Prostate gland (tissue), 2 donors: Measurements from ENCODE around the gene TUNAR. TPM values are rescaled to one million over a fixed set of nuclear protein-coding genes. Genes with fewer than 3 reads are reported as not detected.

Experiments
- DNase-seq: peaks from one replicate; pipeline ENCODE4 v3.0.0-alpha.2; 2019; ENCODE audit warnings: low spot score
- H3K27ac ChIP-seq, 2 donors: fragments of 200-600 bp; sonication (generic); 2 replicates each; pipeline ENCODE4 v1.5.1; 2017 to 2019
- H3K27me3 ChIP-seq: fragments of 200-600 bp; sonication (generic); replicated peaks from 2 replicates; pipeline ENCODE4 v1.5.1; 2019; ENCODE audit not compliant: insufficient read depth
- H3K36me3 ChIP-seq, 2 donors: fragments of 200-600 bp; sonication (generic); 1 replicate in 1 of 2; 2 replicates in 1 of 2; pipeline versions ENCODE4 v1.5.1 to v1.8.1; 2017 to 2019
- H3K4me1 ChIP-seq: fragments of 200-600 bp; sonication (generic); replicated peaks from 2 replicates; pipeline ENCODE4 v1.5.1; 2019
- H3K4me3 ChIP-seq, 2 donors: fragments of 200-600 bp; sonication (generic); 2 replicates each; pipeline ENCODE4 v1.5.1; 2017 to 2019
- H3K9me3 ChIP-seq: fragments of 200-600 bp; sonication (generic); 2 replicates; pipeline ENCODE4 v1.5.1; 2017
- POLR2A ChIP-seq: fragments of 450-650 bp; IDR thresholded peaks from one replicate; pipeline ENCODE4 v1.6.1; 2016; ENCODE audit warnings: antibody characterized with exemption, mild to moderate bottlenecking
- POLR2AphosphoS5 ChIP-seq: sonication (generic); formaldehyde crosslinking; IDR thresholded peaks from one replicate; pipeline ENCODE4 v1.6.1; 2017; ENCODE audit warnings: antibody characterized with exemption
- WGBS: methylation state at CpG from one replicate; pipeline ENCODE4 v1.1.5; 2018; 5-methylcytosine and 5-hydroxymethylcytosine counted together
- intact Hi-C: fragments of 100-400 bp; cut with DNase I; formaldehyde crosslinking; loops from one replicate; pipeline ENCODE4 v1.14.2; 2022
- total RNA-seq, 2 donors: library from RNA; depleted of rRNA; stranded (reverse); fragments of >200 nt; gene quantifications; one replicate each; pipeline ENCODE4 v1.1.0, GENCODE V29; 2016
- TF ChIP-seq, protein P1 (sequence below), 4 experiments: fragments of 200-600 bp in 2 of 4; fragments of 450-650 bp in 2 of 4; sonication (generic) in 2 of 4; IDR thresholded peaks; 1 replicate in 3 of 4; 2 replicates in 1 of 4; pipeline ENCODE4 v1.5.1; 2016 to 2019; ENCODE audit warnings: antibody characterized with exemption in 4 of 4, mild to moderate bottlenecking in 2 of 4, moderate library complexity in 2 of 4

Gene TUNAR
- 1 to 10 TPM in 1 of 2 donors, not detected in 1; 1.9 TPM for total RNA-seq

DNA sequence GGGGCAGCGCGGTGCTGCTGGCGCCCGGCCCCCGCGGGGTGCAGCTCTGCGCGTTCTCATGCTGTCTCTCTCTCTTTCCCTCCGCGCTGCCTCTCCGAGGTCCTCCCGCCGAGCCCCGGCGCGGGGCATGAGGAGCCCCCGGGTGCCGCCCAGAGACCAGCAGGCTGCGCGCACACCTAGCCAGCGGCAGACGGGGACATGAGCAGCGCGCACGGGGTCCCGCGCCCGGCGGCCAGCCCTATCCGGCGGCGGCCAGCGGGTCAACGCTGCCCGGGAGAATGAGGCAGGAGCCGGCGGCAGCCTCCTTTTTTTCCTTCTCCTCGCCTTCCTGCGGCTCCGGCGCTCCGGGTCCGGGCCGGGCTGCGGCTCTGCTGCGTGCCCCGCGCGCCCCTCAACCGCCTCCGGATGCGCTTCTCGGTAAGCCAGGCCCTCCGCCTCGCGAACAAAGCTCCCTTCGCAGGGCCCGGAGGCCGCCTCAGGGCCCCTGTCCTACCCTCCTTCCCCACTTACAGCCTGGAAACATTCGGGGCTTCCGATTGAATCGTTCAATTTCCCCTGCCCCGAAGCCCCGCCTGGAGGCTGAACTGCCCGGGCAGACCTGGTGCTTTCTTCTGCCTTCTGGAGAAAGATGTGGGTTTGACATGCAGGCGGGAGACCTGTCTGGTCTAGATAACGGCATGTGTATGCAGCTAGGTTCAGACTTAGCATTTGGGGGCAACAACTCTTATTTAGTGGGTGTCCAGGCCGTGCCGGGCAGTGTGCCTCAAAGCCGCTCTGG is at the start of gene TUNAR:
Gene TUNAR (plus strand): TSS at position 72 of the 778 bp plus-strand sequence.
- WGBS, result 3% methylated on average over 70 of the region's 70 CpGs
- Histone ChIP-seq H3K27me3 (peaks cover 20% of the 10 kb centered on the region), H3K9me3 (no peaks in the 10 kb centered on the region), H3K4me1 (no peaks in the 10 kb centered on the region), H3K4me3 (peak within 1 kb of the TSS; percentile 2 to 34), H3K36me3 (no peaks in the 10 kb centered on the region), H3K27ac (no peak within 1 kb of the TSS)
- intact Hi-C loops, result no loop called here
- TF ChIP-seq, protein P1, sequence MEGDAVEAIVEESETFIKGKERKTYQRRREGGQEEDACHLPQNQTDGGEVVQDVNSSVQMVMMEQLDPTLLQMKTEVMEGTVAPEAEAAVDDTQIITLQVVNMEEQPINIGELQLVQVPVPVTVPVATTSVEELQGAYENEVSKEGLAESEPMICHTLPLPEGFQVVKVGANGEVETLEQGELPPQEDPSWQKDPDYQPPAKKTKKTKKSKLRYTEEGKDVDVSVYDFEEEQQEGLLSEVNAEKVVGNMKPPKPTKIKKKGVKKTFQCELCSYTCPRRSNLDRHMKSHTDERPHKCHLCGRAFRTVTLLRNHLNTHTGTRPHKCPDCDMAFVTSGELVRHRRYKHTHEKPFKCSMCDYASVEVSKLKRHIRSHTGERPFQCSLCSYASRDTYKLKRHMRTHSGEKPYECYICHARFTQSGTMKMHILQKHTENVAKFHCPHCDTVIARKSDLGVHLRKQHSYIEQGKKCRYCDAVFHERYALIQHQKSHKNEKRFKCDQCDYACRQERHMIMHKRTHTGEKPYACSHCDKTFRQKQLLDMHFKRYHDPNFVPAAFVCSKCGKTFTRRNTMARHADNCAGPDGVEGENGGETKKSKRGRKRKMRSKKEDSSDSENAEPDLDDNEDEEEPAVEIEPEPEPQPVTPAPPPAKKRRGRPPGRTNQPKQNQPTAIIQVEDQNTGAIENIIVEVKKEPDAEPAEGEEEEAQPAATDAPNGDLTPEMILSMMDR (IDR thresholded peaks at IDR 0.05), result peak in 1 of 4 experiments; percentile 31
- TF ChIP-seq POLR2AphosphoS5, result no peak
- DNase-seq, result no peak

- no peaks in the 10 kb centered on the region for H3K27me3 ChIP-seq
Measured at GRCh38 chr14:95828649-95829265, 47.9 kb upstream of the TUNAR start.

GRCh38 chr14:95829321-95829720 is 47.3 kb upstream of the TUNAR start:
- DNase-seq, result no peak
- H3K4me3 ChIP-seq, result no peak overlapping the region
- H3K27ac ChIP-seq, result no peak overlapping the region
- WGBS, result 91% methylated on average over 3 of the region's 3 CpGs
- H3K36me3 ChIP-seq, result no peaks in the 10 kb centered on the region
- no peaks in the 10 kb centered on the region for H3K27me3 ChIP-seq
- no peaks in the 10 kb centered on the region for H3K9me3 ChIP-seq
- TF ChIP-seq, protein P1 (IDR thresholded peaks at IDR 0.05), result no peak
- TF ChIP-seq POLR2AphosphoS5, result no peak
- no peak for TF ChIP-seq POLR2A
- no peaks in the 10 kb centered on the region for H3K4me1 ChIP-seq
- intact Hi-C loops, result no loop called here

More at GRCh38 chr14:95828649-95829265, 47.9 kb upstream of the TUNAR start:
- Histone ChIP-seq H3K36me3 (no peaks in the 10 kb centered on the region), H3K4me3 (no peak overlapping the region), H3K4me1 (no peaks in the 10 kb centered on the region), H3K9me3 (no peaks in the 10 kb centered on the region), H3K27ac (no peak overlapping the region)
- 60% methylated on average over 3 of the region's 3 CpGs for WGBS
- DNase-seq, result no peak
- intact Hi-C loops, result no loop called here
- TF ChIP-seq POLR2A, result no peak
- TF ChIP-seq, protein P1 (IDR thresholded peaks at IDR 0.05), result no peak
- TF ChIP-seq POLR2AphosphoS5, result no peak

DNA sequence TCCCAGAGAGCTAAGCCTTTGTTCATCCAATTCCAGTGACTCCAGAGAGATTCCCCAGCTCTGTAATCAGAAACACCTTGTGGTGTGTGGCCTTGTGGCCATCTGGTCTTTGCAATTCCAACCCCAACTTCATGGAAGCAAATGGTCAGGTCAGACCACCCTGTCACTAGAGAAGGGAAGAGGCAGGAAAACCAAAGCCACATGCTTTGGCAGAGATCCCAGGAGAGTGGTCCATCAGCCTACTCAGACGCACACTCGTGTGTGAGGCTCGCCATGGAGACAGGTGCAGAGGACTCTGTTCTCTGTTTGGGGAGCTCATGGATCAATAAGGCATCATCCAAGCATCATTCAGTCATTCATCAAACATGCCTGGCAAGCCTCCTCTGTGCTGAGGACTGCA is 46.2 kb upstream of the TUNAR start:
- H3K4me3 ChIP-seq, result no peak overlapping the region
- WGBS, result 48% methylated on average over 3 of the region's 3 CpGs
- intact Hi-C loops, result no loop called here
- TF ChIP-seq POLR2A (no peak), POLR2AphosphoS5 (no peak)
- TF ChIP-seq, protein P1 (IDR thresholded peaks at IDR 0.05), result no peak
- DNase-seq, result no peak
- no peak overlapping the region for H3K27ac ChIP-seq
- no peaks in the 10 kb centered on the region for H3K27me3 ChIP-seq
- H3K9me3 ChIP-seq, result no peaks in the 10 kb centered on the region
- H3K36me3 ChIP-seq, result no peaks in the 10 kb centered on the region
- H3K4me1 ChIP-seq, result no peaks in the 10 kb centered on the region
